MM.1S (cell line): ENCODE data around the gene OR2H1.

Source experiments
- CTCF ChIP-seq: fragments of 300-600 bp; sonication (generic); IDR thresholded peaks from 2 replicates; pipeline ENCODE4 v1.5.1; 2016; ENCODE audit warnings: antibody characterized with exemption, low read length, mixed read lengths
- EZH2 ChIP-seq: fragments of 300-600 bp; sonication (generic); optimal IDR thresholded peaks from 2 replicates; pipeline ENCODE3; 2017; ENCODE audit warnings: low read depth, mild to moderate bottlenecking, antibody characterized with exemption, low read length, mixed read lengths

GRCh38 chr6:29496961-29497360 lies 40.0 kb downstream of the OR2H1 start:
- no peak for TF ChIP-seq CTCF
- TF ChIP-seq EZH2 = no peak
